Measurements from ENCODE around the gene FAS. TPM values are rescaled to one million over a fixed set of nuclear protein-coding genes. Genes with fewer than 3 reads are reported as not detected.

FAS gene
- total RNA-seq, 2 experiments from 2014 or later: 7.7 to 19.2 TPM

- Histone ChIP-seq H3K9me2 (ENCODE audit: insufficient read depth, low read length) (no peaks in the 10 kb centered on the region), H3K4me3 (ENCODE audit: low read depth, low read length, poor library complexity, severe bottlenecking) (no peak overlapping the region)
Measured at GRCh38 chr10:89064748-89065147, 74.2 kb downstream of the FAS start.

More at GRCh38 chr10:89064748-89065147, 74.2 kb downstream of the FAS start:
- TF ChIP-seq CTCF (conservative IDR thresholded peaks at IDR 0.05; ENCODE audit: low read length) (no peak), EZH2phosphoT487 (IDR thresholded peaks at IDR 0.05; ENCODE audit: borderline replicate concordance, low read depth, low read length) (no peak)
- Histone ChIP-seq H4K20me1 (ENCODE audit: insufficient read depth, low read length) (no peaks in the 10 kb centered on the region), H3K27ac (ENCODE audit: low read depth, low read length, poor library complexity, severe bottlenecking) (no peak overlapping the region), H3K4me2 (ENCODE audit: low read length) (no peak overlapping the region), H3K4me1 (ENCODE audit: insufficient read depth, low read length, poor library complexity, severe bottlenecking) (no peaks in the 10 kb centered on the region), H3K9me3 (ENCODE audit: low read length) (no peaks in the 10 kb centered on the region), H2AFZ (ENCODE audit: low read length) (no peak overlapping the region), H3K79me2 (ENCODE audit: insufficient read depth, low read depth, low read length) (no peaks in the 10 kb centered on the region), H3K36me3 (ENCODE audit: insufficient read depth, low read length) (no peaks in the 10 kb centered on the region)
- DNase-seq (ENCODE audit: low spot score): no peak
- BruUV-seq (replicated peaks): no TSS peak
- POLR2A ChIA-PET: interaction anchor here (1.7 kb wide), 1 partner anchor 322 kb away, joined by 6 read pairs; no protein-coding TSS in a partner anchor
- intact Hi-C loops (cut with micrococcal nuclease; ENCODE audit: unreplicated experiment): no loop called here
- CTCF ChIA-PET (ENCODE audit: unreplicated experiment): no interaction called here

Small RNAs within 50 kb of the gene (microRNA-seq; reads per million reads assigned to microRNA genes)
- gene MIR4679-1 (ENCODE audit: borderline replicate concordance) (not detected), gene MIR4679-2 (ENCODE audit: borderline replicate concordance) (not detected)

Small RNAs within 50 kb of the gene (small RNA-seq; reads per million reads assigned to genes)
- gene MIR4679-2 (not detected), gene RF02116 (not detected)

Other genes with a start within 250 kb of the FAS start
- not detected in 2 replicates for gene LIPN, start 230.8 kb upstream of the FAS start, total RNA-seq (2014; rRNA removed; shearing (Covaris generic))
- gene LIPN, start 230.8 kb upstream of the FAS start, total RNA-seq (2022): not detected in 2 replicates
- gene LIPM, start 188.1 kb upstream of the FAS start, total RNA-seq (2014; rRNA removed; shearing (Covaris generic)): not detected in 2 replicates
- not detected in 2 replicates for gene LIPM, start 188.1 kb upstream of the FAS start, total RNA-seq (2022)
- not detected in 2 replicates for gene ANKRD22, start 139.0 kb upstream of the FAS start, total RNA-seq (2014; rRNA removed; shearing (Covaris generic))
- gene ANKRD22, start 139.0 kb upstream of the FAS start, total RNA-seq (2022): not detected in 2 replicates
- 47.2 and 69.0 TPM in 2 replicates for gene STAMBPL1, start 110.6 kb upstream of the FAS start, total RNA-seq (2014; rRNA removed; shearing (Covaris generic))
- 41.0 and 44.4 TPM in 2 replicates for gene STAMBPL1, start 110.6 kb upstream of the FAS start, total RNA-seq (2022)
- gene ACTA2, start 38.0 kb upstream of the FAS start, total RNA-seq (2014; rRNA removed; shearing (Covaris generic)): 1.4 and 5.0 TPM in 2 replicates
- gene ACTA2, start 38.0 kb upstream of the FAS start, total RNA-seq (2022): 3.3 and 4.2 TPM in 2 replicates
- not detected in 2 replicates for gene CH25H, start 216.5 kb downstream of the FAS start, total RNA-seq (2014; rRNA removed; shearing (Covaris generic))
- not detected in 2 replicates for gene CH25H, start 216.5 kb downstream of the FAS start, total RNA-seq (2022)